Osteoblast (primary cell): ENCODE results near the gene EEA1. TPM values are rescaled to one million over a fixed set of nuclear protein-coding genes. Genes with fewer than 3 reads are reported as not detected.

Experiments
- DNase-seq: peaks from one replicate; pipeline ENCODE4 v3.0.0; 2011; ENCODE audit warnings: low spot score, mixed read lengths; ENCODE audit not compliant: insufficient read length; ENCODE audit errors: missing footprints
- H2AFZ ChIP-seq: 2 replicates; pipeline ENCODE4 v1.6.0; 2011; ENCODE audit warnings: mild to moderate bottlenecking, low read length
- H3K27ac ChIP-seq: 2 replicates; pipeline ENCODE4 v1.5.1; 2011; ENCODE audit warnings: mild to moderate bottlenecking, low read depth, low read length, moderate library complexity
- H3K27me3 ChIP-seq: 2 replicates; pipeline ENCODE4 v1.6.0; 2012; ENCODE audit warnings: mild to moderate bottlenecking, control low read depth, inconsistent platforms, low read length, moderate library complexity; ENCODE audit not compliant: insufficient read depth
- H3K36me3 ChIP-seq: 2 replicates; pipeline ENCODE4 v1.5.1; 2011; ENCODE audit warnings: mild to moderate bottlenecking, low read length, control low read depth, moderate library complexity; ENCODE audit not compliant: insufficient read depth
- H3K4me1 ChIP-seq: 2 replicates; pipeline ENCODE4 v1.5.1; 2011; ENCODE audit warnings: mild to moderate bottlenecking, low read length, control low read depth, moderate library complexity; ENCODE audit not compliant: insufficient read depth
- H3K4me2 ChIP-seq: 2 replicates; pipeline ENCODE4 v1.6.0; 2011; ENCODE audit warnings: mild to moderate bottlenecking, low read length; ENCODE audit not compliant: insufficient read depth
- H3K4me3 ChIP-seq: fragments of 200-600 bp; sonication (generic); 3 replicates; pipeline ENCODE4 v1.5.1; 2012; ENCODE audit warnings: mild to moderate bottlenecking, low read length, inconsistent platforms; ENCODE audit not compliant: insufficient read depth
- H3K79me2 ChIP-seq: 2 replicates; pipeline ENCODE4 v1.6.0; 2012; ENCODE audit warnings: mild to moderate bottlenecking, low read length, control low read depth, inconsistent platforms; ENCODE audit not compliant: insufficient read depth
- H3K9me3 ChIP-seq: 2 replicates; pipeline ENCODE4 v1.5.1; 2011; ENCODE audit warnings: low read depth, low read length, control low read depth
- H4K20me1 ChIP-seq: 2 replicates; pipeline ENCODE4 v1.6.0; 2012; ENCODE audit warnings: mild to moderate bottlenecking, low read length, control low read depth; ENCODE audit not compliant: insufficient read depth
- total RNA-seq: library from RNA; depleted of rRNA; stranded (reverse); fragments of >200 nt; gene quantifications from 2 replicates; pipeline ENCODE4 v1.2.3, GENCODE V29; 2012
- TF ChIP-seq, protein P1 (sequence below): IDR thresholded peaks from 2 replicates; pipeline ENCODE4 v1.5.1; 2011; ENCODE audit warnings: mild to moderate bottlenecking, low read depth, low read length, moderate library complexity; ENCODE audit errors: extremely low read depth

EEA1 gene
- total RNA-seq, 1 donor = 32.9 TPM

DNA sequence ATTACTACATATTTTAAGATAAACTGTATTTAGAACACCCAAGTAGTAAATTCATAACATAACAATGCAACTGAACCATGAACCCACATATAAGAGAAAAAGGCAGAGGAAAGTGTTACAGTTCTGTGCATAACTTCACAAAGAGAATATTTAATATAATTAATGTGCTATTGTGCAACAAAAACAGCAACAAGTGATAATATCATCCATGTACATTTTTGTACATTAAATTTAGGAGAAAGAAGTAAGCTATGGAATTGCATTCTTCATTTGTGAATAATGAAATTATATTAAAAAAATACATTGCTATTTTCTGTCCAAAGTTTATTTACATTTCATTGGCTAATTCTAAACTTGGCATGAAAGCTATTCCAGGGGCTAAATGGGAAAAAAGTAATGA lies 153.7 kb downstream of the EEA1 start:
- no peaks in the 10 kb centered on the region for H3K27me3 ChIP-seq
- H3K4me2 ChIP-seq = no peak overlapping the region
- no peak overlapping the region for H3K27ac ChIP-seq
- H3K36me3 ChIP-seq = peaks cover 25% of the 10 kb centered on the region
- H3K4me1 ChIP-seq = peaks cover 8% of the 10 kb centered on the region
- no peak overlapping the region for H3K4me3 ChIP-seq
- no peak for DNase-seq
- no peaks in the 10 kb centered on the region for H3K9me3 ChIP-seq
- H4K20me1 ChIP-seq = no peaks in the 10 kb centered on the region
- no peak overlapping the region for H2AFZ ChIP-seq
- no peaks in the 10 kb centered on the region for H3K79me2 ChIP-seq
- TF ChIP-seq, protein P1, sequence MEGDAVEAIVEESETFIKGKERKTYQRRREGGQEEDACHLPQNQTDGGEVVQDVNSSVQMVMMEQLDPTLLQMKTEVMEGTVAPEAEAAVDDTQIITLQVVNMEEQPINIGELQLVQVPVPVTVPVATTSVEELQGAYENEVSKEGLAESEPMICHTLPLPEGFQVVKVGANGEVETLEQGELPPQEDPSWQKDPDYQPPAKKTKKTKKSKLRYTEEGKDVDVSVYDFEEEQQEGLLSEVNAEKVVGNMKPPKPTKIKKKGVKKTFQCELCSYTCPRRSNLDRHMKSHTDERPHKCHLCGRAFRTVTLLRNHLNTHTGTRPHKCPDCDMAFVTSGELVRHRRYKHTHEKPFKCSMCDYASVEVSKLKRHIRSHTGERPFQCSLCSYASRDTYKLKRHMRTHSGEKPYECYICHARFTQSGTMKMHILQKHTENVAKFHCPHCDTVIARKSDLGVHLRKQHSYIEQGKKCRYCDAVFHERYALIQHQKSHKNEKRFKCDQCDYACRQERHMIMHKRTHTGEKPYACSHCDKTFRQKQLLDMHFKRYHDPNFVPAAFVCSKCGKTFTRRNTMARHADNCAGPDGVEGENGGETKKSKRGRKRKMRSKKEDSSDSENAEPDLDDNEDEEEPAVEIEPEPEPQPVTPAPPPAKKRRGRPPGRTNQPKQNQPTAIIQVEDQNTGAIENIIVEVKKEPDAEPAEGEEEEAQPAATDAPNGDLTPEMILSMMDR = no peak

- no peak overlapping the region for H3K27ac ChIP-seq
- no peak overlapping the region for H3K4me3 ChIP-seq
- H3K4me1 ChIP-seq = peaks cover 22% of the 10 kb centered on the region
- H3K9me3 ChIP-seq = no peaks in the 10 kb centered on the region
- no peaks in the 10 kb centered on the region for H3K79me2 ChIP-seq
- no peaks in the 10 kb centered on the region for H3K36me3 ChIP-seq
- TF ChIP-seq, protein P1 = no peak
- H2AFZ ChIP-seq = no peak overlapping the region
- no peaks in the 10 kb centered on the region for H3K27me3 ChIP-seq
- peak overlapping the region; percentile 11 for H3K4me2 ChIP-seq
- H4K20me1 ChIP-seq = no peaks in the 10 kb centered on the region
- no peak for DNase-seq
Observed at GRCh38 chr12:92771001-92771400, 158.1 kb downstream of the EEA1 start.

DNA sequence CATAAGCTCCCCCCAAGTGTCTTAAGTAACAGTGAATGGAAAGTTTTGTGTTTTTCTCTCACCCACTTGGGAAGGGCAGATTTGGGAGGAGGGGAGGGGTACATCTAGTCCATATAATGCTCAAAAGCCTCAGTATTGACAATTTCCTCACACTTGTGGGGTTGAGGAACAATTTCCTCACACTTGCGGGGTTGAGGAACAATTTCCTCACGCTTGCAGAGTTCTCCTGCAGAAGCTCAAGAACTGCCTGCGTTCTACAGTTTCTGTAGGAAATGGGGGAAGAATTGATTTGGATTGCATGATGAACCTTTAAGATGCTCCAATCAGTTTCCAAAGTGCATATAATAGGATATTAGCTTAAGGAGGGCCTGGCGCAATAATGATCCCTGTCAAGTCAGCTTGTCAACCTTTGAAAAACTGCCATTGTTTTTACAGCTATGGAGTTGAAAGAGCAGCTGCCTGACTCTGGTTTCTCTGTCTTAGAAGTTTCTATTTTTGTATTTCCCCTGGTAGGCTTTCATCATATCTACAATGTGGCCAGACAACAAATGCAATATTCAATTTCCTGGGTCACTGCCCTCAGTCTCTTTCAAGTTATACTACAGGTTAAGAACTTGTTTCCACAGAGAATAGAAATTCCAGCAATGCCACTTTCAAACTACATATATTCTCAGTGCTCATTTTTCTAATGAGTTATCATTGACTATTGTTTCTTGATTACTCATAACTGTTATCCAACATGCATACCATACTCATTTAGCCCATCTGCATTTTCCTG lies 159.8 kb downstream of the EEA1 start:
- H3K27me3 ChIP-seq = no peaks in the 10 kb centered on the region
- no peak overlapping the region for H3K4me3 ChIP-seq
- H2AFZ ChIP-seq = no peak overlapping the region
- peaks cover 22% of the 10 kb centered on the region for H3K4me1 ChIP-seq
- no peaks in the 10 kb centered on the region for H3K79me2 ChIP-seq
- no peaks in the 10 kb centered on the region for H3K9me3 ChIP-seq
- H3K4me2 ChIP-seq = no peak overlapping the region
- H4K20me1 ChIP-seq = no peaks in the 10 kb centered on the region
- H3K27ac ChIP-seq = no peak overlapping the region
- no peak for DNase-seq
- no peaks in the 10 kb centered on the region for H3K36me3 ChIP-seq
- TF ChIP-seq, protein P1 = no peak

DNA sequence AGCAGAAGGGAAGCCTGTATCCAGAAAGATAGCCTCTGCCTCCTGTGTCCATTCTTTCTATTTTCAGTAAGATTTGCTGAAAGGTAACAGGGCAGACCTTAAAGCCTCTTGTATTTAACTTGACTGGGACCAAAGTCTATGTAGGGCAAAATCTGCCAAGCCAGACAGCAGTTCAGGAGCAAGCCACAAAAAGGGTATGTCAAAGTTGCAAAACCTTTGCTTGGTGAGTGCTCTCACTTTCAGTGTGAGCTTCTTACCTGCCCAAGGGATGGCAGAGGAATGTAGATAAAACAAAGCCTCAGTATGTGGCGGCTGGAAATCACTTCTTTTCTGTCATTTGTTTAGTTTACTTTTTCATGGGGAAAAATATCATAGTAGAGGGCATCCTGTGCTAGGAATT lies 163.2 kb downstream of the EEA1 start:
- DNase-seq = no peak
- H3K27ac ChIP-seq = no peak overlapping the region
- H3K4me3 ChIP-seq = no peak overlapping the region
- no peaks in the 10 kb centered on the region for H3K36me3 ChIP-seq
- H2AFZ ChIP-seq = no peak overlapping the region
- no peaks in the 10 kb centered on the region for H3K27me3 ChIP-seq
- H3K9me3 ChIP-seq = no peaks in the 10 kb centered on the region
- no peaks in the 10 kb centered on the region for H4K20me1 ChIP-seq
- H3K79me2 ChIP-seq = no peaks in the 10 kb centered on the region
- TF ChIP-seq, protein P1 = no peak
- H3K4me1 ChIP-seq = peaks cover 14% of the 10 kb centered on the region
- no peak overlapping the region for H3K4me2 ChIP-seq
